Trophoblast cell (in vitro differentiated cells and primary cell): ENCODE measurements around the gene PACSIN3.

Experiments used
- DNase-seq, 2 donors: peaks; one replicate each; pipeline ENCODE4 v3.0.0-alpha.2; 2016
- H2AFZ ChIP-seq: 2 replicates; pipeline ENCODE4 v1.6.1; 2013; ENCODE audit warnings: low read length, moderate library complexity, mild to moderate bottlenecking; ENCODE audit not compliant: insufficient read depth, poor library complexity
- H2AK5ac ChIP-seq: 2 replicates; pipeline ENCODE4 v1.6.1; 2013; ENCODE audit warnings: mild to moderate bottlenecking, low read length
- H2BK120ac ChIP-seq: 2 replicates; pipeline ENCODE4 v1.6.1; 2013; ENCODE audit warnings: low read length, mild to moderate bottlenecking, moderate library complexity; ENCODE audit not compliant: insufficient read depth, poor library complexity
- H2BK12ac ChIP-seq: 2 replicates; pipeline ENCODE4 v1.6.1; 2013; ENCODE audit warnings: mild to moderate bottlenecking, low read length, moderate library complexity
- H2BK5ac ChIP-seq: 2 replicates; pipeline ENCODE4 v1.6.1; 2013; ENCODE audit warnings: low read length, low read depth, moderate library complexity, mild to moderate bottlenecking; ENCODE audit not compliant: poor library complexity
- H3K14ac ChIP-seq: 2 replicates; pipeline ENCODE4 v1.6.1; 2013; ENCODE audit warnings: mild to moderate bottlenecking, low read length
- H3K18ac ChIP-seq: 2 replicates; pipeline ENCODE4 v1.6.1; 2013; ENCODE audit warnings: mild to moderate bottlenecking, low read length
- H3K23ac ChIP-seq: 2 replicates; pipeline ENCODE4 v1.6.1; 2013; ENCODE audit warnings: low read length
- H3K27ac ChIP-seq: 2 replicates; pipeline ENCODE4 v1.5.1; 2013; ENCODE audit warnings: low read depth, mild to moderate bottlenecking, inconsistent platforms, low read length, moderate library complexity
- H3K27me3 ChIP-seq: 2 replicates; pipeline ENCODE4 v1.6.1; 2013; ENCODE audit warnings: inconsistent platforms, mild to moderate bottlenecking, low read length, moderate library complexity; ENCODE audit not compliant: insufficient read depth
- H3K36me3 ChIP-seq, 2 experiments: 1 replicate in 1 of 2; 2 replicates in 1 of 2; pipeline ENCODE4 v1.6.1; 2013; ENCODE audit warnings: low read length in 2 of 2, mild to moderate bottlenecking in 2 of 2, moderate library complexity in 1 of 2; ENCODE audit not compliant: insufficient read depth in 2 of 2, control insufficient read depth in 1 of 2
- H3K4ac ChIP-seq: 2 replicates; pipeline ENCODE4 v1.6.1; 2013; ENCODE audit warnings: low read depth, mild to moderate bottlenecking, low read length, moderate library complexity
- H3K4me1 ChIP-seq, 2 experiments: 1 replicate in 1 of 2; 2 replicates in 1 of 2; pipeline ENCODE4 v1.6.1; 2013; ENCODE audit warnings: low read length in 2 of 2, mild to moderate bottlenecking in 2 of 2, moderate library complexity in 1 of 2; ENCODE audit not compliant: insufficient read depth in 2 of 2, control insufficient read depth in 1 of 2
- H3K4me2 ChIP-seq: 2 replicates; pipeline ENCODE4 v1.6.1; 2013; ENCODE audit warnings: inconsistent platforms, mild to moderate bottlenecking, low read length, moderate library complexity
- H3K4me3 ChIP-seq: 2 replicates; pipeline ENCODE4 v1.5.1; 2013; ENCODE audit warnings: mild to moderate bottlenecking, low read depth, low read length, inconsistent platforms
- H3K79me1 ChIP-seq: one replicate; pipeline ENCODE4 v1.6.1; 2013; ENCODE audit warnings: low read length
- H3K79me2 ChIP-seq: 2 replicates; pipeline ENCODE4 v1.6.1; 2013; ENCODE audit warnings: low read length, mild to moderate bottlenecking; ENCODE audit not compliant: control insufficient read depth, insufficient read depth, poor library complexity
- H3K9ac ChIP-seq: 2 replicates; pipeline ENCODE4 v1.6.1; 2013; ENCODE audit warnings: mild to moderate bottlenecking, low read length
- H3K9me3 ChIP-seq: 2 replicates; pipeline ENCODE4 v1.6.1; 2013; ENCODE audit warnings: low read depth, mild to moderate bottlenecking, control low read depth, inconsistent platforms, low read length; ENCODE audit not compliant: insufficient read depth
- H4K12ac ChIP-seq: 2 replicates; pipeline ENCODE4 v1.6.1; 2013; ENCODE audit warnings: low read depth, mild to moderate bottlenecking, low read length, moderate library complexity
- H4K8ac ChIP-seq: 2 replicates; pipeline ENCODE4 v1.6.1; 2013; ENCODE audit warnings: low read depth, mild to moderate bottlenecking, low read length, moderate library complexity
- H4K91ac ChIP-seq: one replicate; pipeline ENCODE4 v1.6.1; 2013; ENCODE audit warnings: low read depth, mild to moderate bottlenecking, low read length, moderate library complexity
- whole genome bisulfite sequencing: extraction: QIAGEN DNeasy Blood & Tissue Kit; methylation state at CpG from one replicate; pipeline ENCODE4 v1.1.7; 2013; ENCODE audit warnings: missing lambda C conversion rate; ENCODE audit not compliant: insufficient read length, insufficient coverage; ENCODE audit errors: extremely low coverage; 5-methylcytosine and 5-hydroxymethylcytosine counted together

PACSIN3 gene

DNA sequence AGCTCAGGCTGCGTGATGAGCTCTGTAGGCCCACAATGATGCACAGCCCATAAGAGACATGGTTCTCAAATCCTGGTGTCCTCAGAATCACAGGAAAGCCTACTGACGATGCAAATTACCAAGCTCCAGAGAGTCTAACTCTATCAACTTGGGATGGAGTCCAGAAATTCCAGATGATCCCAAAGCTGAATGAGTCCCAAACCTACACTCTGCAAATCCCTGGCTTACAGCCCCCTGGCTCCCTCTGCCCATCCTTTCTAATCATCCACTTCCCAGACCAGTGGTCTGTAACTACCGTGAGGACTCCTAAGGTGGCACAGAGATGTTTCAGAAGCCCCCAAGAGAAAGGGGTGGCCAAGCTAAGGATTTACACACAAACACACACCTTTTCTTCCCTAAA lies 23.0 kb downstream of the PACSIN3 start:
- no peak overlapping the region for H2AFZ ChIP-seq
- peaks cover 49 to 54% of the 10 kb centered on the region in 2 experiments for H3K36me3 ChIP-seq
- H4K91ac ChIP-seq: no peak overlapping the region
- no peak overlapping the region for H3K9ac ChIP-seq
- H4K8ac ChIP-seq: no peak overlapping the region
- no peak overlapping the region for H3K14ac ChIP-seq
- DNase-seq: no peak
- no CpG with 5 or more reads among the region's 3 CpGs for WGBS
- H3K79me2 ChIP-seq: no peaks in the 10 kb centered on the region
- H3K4me1 ChIP-seq: no peaks in the 10 kb centered on the region
- H3K27me3 ChIP-seq: no peaks in the 10 kb centered on the region
- no peak overlapping the region for H3K18ac ChIP-seq
- no peaks in the 10 kb centered on the region for H3K9me3 ChIP-seq
- no peak overlapping the region for H3K27ac ChIP-seq
- no peak overlapping the region for H3K23ac ChIP-seq
- no peaks in the 10 kb centered on the region for H3K79me1 ChIP-seq
- H2BK12ac ChIP-seq: no peak overlapping the region
- no peak overlapping the region for H3K4ac ChIP-seq
- no peak overlapping the region for H3K4me2 ChIP-seq
- H2BK120ac ChIP-seq: no peak overlapping the region
- no peak overlapping the region for H2AK5ac ChIP-seq
- no peak overlapping the region for H4K12ac ChIP-seq
- no peak overlapping the region for H3K4me3 ChIP-seq
- no peak overlapping the region for H2BK5ac ChIP-seq

DNA sequence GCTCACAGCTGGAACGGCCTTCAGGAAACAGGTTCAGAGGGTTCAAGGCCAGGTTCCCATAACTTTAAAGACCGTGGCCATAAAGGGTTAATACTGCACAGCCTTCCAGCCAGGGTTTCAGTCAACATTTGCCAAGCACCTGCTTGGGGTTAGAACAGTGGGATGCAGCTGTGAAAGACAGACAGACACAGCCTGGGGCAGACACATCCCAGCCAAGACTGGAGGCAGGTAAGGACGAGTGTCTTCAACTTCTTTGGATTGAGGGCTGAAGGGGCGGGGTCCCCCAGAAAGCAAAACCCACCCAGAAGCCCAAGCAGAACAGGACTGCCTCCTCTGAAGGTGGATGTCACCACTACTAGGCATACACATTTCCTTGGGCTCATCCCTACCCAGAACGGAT lies 23.8 kb downstream of the PACSIN3 start:
- Histone ChIP-seq H4K8ac (no peak overlapping the region), H3K4ac (no peak overlapping the region), H2BK12ac (no peak overlapping the region), H2AFZ (no peak overlapping the region), H3K4me1 (no peaks in the 10 kb centered on the region), H3K4me3 (no peak overlapping the region), H3K79me2 (no peaks in the 10 kb centered on the region), H3K4me2 (no peak overlapping the region), H3K18ac (no peak overlapping the region), H3K27ac (no peak overlapping the region), H3K9me3 (no peaks in the 10 kb centered on the region), H4K12ac (no peak overlapping the region), H3K79me1 (no peaks in the 10 kb centered on the region), H2AK5ac (no peak overlapping the region), H3K14ac (no peak overlapping the region), H3K9ac (no peak overlapping the region), H3K36me3 (peaks cover 43 to 54% of the 10 kb centered on the region in 2 experiments), H3K23ac (no peak overlapping the region), H3K27me3 (no peaks in the 10 kb centered on the region), H4K91ac (no peak overlapping the region), H2BK120ac (no peak overlapping the region), H2BK5ac (no peak overlapping the region)
- WGBS: no CpG with 5 or more reads among the region's 5 CpGs
- DNase-seq: no peak

GRCh38 chr11:47161890-47162289 lies 24.3 kb downstream of the PACSIN3 start:
- Histone ChIP-seq H3K79me1 (no peaks in the 10 kb centered on the region), H2AFZ (no peak overlapping the region), H3K4ac (no peak overlapping the region), H3K9ac (no peak overlapping the region), H3K4me3 (no peak overlapping the region), H2BK12ac (no peak overlapping the region), H4K91ac (no peak overlapping the region), H4K12ac (no peak overlapping the region), H3K23ac (no peak overlapping the region), H2AK5ac (no peak overlapping the region), H3K27ac (no peak overlapping the region), H2BK5ac (no peak overlapping the region), H3K9me3 (no peaks in the 10 kb centered on the region), H3K27me3 (no peaks in the 10 kb centered on the region), H3K36me3 (peaks cover 40 to 52% of the 10 kb centered on the region in 2 experiments), H4K8ac (no peak overlapping the region), H3K18ac (no peak overlapping the region), H3K4me2 (no peak overlapping the region), H2BK120ac (no peak overlapping the region), H3K79me2 (no peaks in the 10 kb centered on the region), H3K4me1 (no peaks in the 10 kb centered on the region), H3K14ac (no peak overlapping the region)
- no CpG with 5 or more reads among the region's 9 CpGs for WGBS
- DNase-seq: no peak

GRCh38 chr11:47161134-47161854 lies 24.9 kb downstream of the PACSIN3 start:
- Histone ChIP-seq H3K27me3 (no peaks in the 10 kb centered on the region), H3K4me3 (no peak overlapping the region), H4K91ac (no peak overlapping the region), H3K79me1 (no peaks in the 10 kb centered on the region), H3K14ac (no peak overlapping the region), H2BK5ac (no peak overlapping the region), H3K4ac (no peak overlapping the region), H3K9me3 (no peaks in the 10 kb centered on the region), H3K23ac (no peak overlapping the region), H3K9ac (no peak overlapping the region), H3K79me2 (no peaks in the 10 kb centered on the region), H3K4me1 (no peaks in the 10 kb centered on the region), H2AK5ac (no peak overlapping the region), H4K12ac (peak overlapping the region; percentile 24), H3K36me3 (peaks cover 34 to 49% of the 10 kb centered on the region in 2 experiments), H3K27ac (no peak overlapping the region), H2AFZ (no peak overlapping the region), H3K18ac (no peak overlapping the region), H4K8ac (no peak overlapping the region), H3K4me2 (no peak overlapping the region), H2BK120ac (no peak overlapping the region), H2BK12ac (no peak overlapping the region)
- DNase-seq: peak; percentile 40 to 78
- no CpG with 5 or more reads among the region's 14 CpGs for WGBS
